Measurements from ENCODE around the gene DUS4L. TPM values are rescaled to one million over a fixed set of nuclear protein-coding genes. Genes with fewer than 3 reads are reported as not detected.

The DUS4L gene
- total and polyA plus RNA-seq, 2 of the 13 experiments (the other 11 are each of a cell fraction or from before 2014, with no cell fraction given): 5.6 to 9.8 TPM

DNA sequence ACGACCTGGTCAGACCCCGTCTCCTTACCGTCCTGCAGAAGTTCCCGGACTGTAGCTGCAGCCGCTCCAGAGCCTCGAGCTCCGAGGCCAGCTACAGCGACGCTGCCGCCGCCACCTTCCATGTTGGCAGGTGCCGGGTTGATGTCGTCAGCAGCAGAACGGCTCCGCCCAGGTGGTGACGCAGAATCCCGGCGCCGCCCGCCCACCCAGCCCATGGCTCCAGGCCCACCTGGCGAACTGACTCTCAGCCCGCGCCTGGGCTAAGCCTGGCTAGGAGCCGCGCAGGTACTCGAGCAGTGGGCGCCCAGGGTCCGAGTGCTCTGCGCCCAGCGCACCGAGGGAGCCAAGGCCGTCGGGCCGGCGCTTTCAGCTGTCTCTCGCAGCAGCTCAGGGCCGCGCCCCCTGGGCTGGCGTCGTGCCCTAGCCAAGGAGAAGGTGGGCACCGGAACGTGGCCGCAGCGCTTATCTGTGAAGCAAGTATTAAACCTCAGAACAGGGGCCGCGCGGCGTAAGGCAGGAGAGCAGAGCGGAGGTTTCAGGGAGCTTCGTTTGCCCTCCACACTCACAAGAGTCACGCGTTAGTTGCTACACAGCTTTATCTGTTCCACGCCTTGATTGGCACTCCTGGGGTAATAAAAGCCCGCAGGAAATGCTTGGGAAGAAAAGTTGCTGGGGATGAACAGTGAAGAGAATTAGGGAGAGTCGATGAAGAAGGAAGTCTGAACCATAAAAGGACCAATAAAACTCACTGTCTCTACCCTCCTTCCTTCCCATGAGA lies at the start of gene DUS4L, which contains the start of gene COG5 (continued):
- TF ChIP-seq, protein P1, sequence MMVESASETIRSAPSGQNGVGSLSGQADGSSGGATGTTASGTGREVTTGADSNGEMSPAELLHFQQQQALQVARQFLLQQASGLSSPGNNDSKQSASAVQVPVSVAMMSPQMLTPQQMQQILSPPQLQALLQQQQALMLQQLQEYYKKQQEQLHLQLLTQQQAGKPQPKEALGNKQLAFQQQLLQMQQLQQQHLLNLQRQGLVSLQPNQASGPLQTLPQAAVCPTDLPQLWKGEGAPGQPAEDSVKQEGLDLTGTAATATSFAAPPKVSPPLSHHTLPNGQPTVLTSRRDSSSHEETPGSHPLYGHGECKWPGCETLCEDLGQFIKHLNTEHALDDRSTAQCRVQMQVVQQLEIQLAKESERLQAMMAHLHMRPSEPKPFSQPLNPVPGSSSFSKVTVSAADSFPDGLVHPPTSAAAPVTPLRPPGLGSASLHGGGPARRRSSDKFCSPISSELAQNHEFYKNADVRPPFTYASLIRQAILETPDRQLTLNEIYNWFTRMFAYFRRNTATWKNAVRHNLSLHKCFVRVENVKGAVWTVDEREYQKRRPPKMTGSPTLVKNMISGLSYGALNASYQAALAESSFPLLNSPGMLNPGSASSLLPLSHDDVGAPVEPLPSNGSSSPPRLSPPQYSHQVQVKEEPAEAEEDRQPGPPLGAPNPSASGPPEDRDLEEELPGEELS (CRISPR knock-in tag; IDR thresholded peaks at IDR 0.05): peak; percentile 61
- TF ChIP-seq DPF2 (CRISPR knock-in tag; IDR thresholded peaks at IDR 0.05; ENCODE audit: borderline replicate concordance, low read depth): no peak
- TF ChIP-seq, protein P2, sequence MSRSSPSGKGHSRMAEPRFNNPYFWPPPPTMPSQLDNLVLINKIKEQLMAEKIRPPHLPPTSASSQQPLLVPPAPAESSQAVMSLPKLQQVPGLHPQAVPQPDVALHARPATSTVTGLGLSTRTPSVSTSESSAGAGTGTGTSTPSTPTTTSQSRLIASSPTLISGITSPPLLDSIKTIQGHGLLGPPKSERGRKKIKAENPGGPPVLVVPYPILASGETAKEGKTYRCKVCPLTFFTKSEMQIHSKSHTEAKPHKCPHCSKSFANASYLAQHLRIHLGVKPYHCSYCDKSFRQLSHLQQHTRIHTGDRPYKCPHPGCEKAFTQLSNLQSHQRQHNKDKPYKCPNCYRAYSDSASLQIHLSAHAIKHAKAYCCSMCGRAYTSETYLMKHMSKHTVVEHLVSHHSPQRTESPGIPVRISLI (CRISPR knock-in tag; IDR thresholded peaks at IDR 0.05; ENCODE audit: borderline replicate concordance): no peak; the same call in 1 of the 2 replicates
- no peak for TF ChIP-seq ZNF773 (CRISPR knock-in tag; IDR thresholded peaks at IDR 0.05; ENCODE audit: borderline replicate concordance)
- TF ChIP-seq, protein P3, sequence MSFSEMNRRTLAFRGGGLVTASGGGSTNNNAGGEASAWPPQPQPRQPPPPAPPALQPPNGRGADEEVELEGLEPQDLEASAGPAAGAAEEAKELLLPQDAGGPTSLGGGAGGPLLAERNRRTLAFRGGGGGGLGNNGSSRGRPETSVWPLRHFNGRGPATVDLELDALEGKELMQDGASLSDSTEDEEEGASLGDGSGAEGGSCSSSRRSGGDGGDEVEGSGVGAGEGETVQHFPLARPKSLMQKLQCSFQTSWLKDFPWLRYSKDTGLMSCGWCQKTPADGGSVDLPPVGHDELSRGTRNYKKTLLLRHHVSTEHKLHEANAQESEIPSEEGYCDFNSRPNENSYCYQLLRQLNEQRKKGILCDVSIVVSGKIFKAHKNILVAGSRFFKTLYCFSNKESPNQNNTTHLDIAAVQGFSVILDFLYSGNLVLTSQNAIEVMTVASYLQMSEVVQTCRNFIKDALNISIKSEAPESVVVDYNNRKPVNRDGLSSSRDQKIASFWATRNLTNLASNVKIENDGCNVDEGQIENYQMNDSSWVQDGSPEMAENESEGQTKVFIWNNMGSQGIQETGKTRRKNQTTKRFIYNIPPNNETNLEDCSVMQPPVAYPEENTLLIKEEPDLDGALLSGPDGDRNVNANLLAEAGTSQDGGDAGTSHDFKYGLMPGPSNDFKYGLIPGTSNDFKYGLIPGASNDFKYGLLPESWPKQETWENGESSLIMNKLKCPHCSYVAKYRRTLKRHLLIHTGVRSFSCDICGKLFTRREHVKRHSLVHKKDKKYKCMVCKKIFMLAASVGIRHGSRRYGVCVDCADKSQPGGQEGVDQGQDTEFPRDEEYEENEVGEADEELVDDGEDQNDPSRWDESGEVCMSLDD (CRISPR knock-in tag; IDR thresholded peaks at IDR 0.05; ENCODE audit: borderline replicate concordance): no peak
- TF ChIP-seq, protein P4, sequence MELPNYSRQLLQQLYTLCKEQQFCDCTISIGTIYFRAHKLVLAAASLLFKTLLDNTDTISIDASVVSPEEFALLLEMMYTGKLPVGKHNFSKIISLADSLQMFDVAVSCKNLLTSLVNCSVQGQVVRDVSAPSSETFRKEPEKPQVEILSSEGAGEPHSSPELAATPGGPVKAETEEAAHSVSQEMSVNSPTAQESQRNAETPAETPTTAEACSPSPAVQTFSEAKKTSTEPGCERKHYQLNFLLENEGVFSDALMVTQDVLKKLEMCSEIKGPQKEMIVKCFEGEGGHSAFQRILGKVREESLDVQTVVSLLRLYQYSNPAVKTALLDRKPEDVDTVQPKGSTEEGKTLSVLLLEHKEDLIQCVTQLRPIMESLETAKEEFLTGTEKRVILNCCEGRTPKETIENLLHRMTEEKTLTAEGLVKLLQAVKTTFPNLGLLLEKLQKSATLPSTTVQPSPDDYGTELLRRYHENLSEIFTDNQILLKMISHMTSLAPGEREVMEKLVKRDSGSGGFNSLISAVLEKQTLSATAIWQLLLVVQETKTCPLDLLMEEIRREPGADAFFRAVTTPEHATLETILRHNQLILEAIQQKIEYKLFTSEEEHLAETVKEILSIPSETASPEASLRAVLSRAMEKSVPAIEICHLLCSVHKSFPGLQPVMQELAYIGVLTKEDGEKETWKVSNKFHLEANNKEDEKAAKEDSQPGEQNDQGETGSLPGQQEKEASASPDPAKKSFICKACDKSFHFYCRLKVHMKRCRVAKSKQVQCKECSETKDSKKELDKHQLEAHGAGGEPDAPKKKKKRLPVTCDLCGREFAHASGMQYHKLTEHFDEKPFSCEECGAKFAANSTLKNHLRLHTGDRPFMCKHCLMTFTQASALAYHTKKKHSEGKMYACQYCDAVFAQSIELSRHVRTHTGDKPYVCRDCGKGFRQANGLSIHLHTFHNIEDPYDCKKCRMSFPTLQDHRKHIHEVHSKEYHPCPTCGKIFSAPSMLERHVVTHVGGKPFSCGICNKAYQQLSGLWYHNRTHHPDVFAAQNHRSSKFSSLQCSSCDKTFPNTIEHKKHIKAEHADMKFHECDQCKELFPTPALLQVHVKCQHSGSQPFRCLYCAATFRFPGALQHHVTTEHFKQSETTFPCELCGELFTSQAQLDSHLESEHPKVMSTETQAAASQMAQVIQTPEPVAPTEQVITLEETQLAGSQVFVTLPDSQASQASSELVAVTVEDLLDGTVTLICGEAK (IDR thresholded peaks at IDR 0.05): no peak
- TF ChIP-seq, protein P4 (CRISPR knock-in tag; IDR thresholded peaks at IDR 0.05): peak; percentile 19; the same call in 1 of the 2 replicates
- TF ChIP-seq SPEN (CRISPR knock-in tag; IDR thresholded peaks at IDR 0.05; ENCODE audit: low read depth): peak; percentile 75; the same call in 1 of the 2 replicates
- no peak for TF ChIP-seq ZNF883 (CRISPR knock-in tag; IDR thresholded peaks at IDR 0.05; ENCODE audit: not compliant biosample characterization)
- no peak for TF ChIP-seq PRPF4 (IDR thresholded peaks at IDR 0.05; ENCODE audit: low read depth, low read length, poor library complexity, severe bottlenecking)
- no peak for TF ChIP-seq ZNF354B (CRISPR knock-in tag; IDR thresholded peaks at IDR 0.05)
